Fibroblast of villous mesenchyme (primary cell): Measurements from ENCODE around the gene MACROD2. TPM values are rescaled to one million over a fixed set of nuclear protein-coding genes. Genes with fewer than 3 reads are reported as not detected.

Experiments used
- DNase-seq: peaks from one replicate; pipeline ENCODE4 v3.0.0-alpha.2; 2010; ENCODE audit warnings: low read depth
- H3K4me3 ChIP-seq: 2 replicates; pipeline ENCODE4 v1.5.1; 2011; ENCODE audit warnings: low read depth, mild to moderate bottlenecking, low read length
- CTCF ChIP-seq: IDR thresholded peaks from 2 replicates; pipeline ENCODE4 v1.5.1; 2012; ENCODE audit warnings: low read depth, mild to moderate bottlenecking, low read length; ENCODE audit not compliant: insufficient read depth
- total RNA-seq: library from RNA; depleted of rRNA; stranded (reverse); fragments of >200 nt; gene quantifications from 2 replicates; pipeline ENCODE4 v1.2.3, GENCODE V29; 2012

The MACROD2 gene
- total RNA-seq, 1 donor = 1.7 TPM

GRCh38 chr20:16059841-16060240, 2064.5 kb downstream of the MACROD2 start:
- no peak for DNase-seq
- H3K4me3 ChIP-seq = no peak overlapping the region
- TF ChIP-seq CTCF = no peak

DNA sequence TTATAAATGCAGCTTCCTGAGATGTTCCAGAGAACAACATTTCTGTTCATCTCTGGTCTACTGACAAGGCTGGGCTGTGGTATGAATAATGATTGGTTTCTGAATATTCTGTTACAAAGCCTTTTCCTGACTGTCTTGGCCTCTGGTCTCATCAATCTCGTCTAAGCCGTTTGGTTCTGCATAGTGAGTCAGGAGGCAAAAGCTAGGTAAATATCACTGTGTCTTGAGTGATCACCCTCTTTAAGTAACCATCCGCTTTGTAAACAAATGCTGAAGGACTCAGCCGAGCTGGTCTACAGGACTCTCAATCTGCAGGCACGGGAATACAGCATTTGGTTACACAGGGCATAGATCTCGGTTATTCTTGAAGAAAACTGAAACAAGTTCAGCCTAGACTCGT, 2066.0 kb downstream of the MACROD2 start:
- TF ChIP-seq CTCF = no peak
- no peak for DNase-seq

GRCh38 chr20:16062661-16063581, 2067.6 kb downstream of the MACROD2 start:
- TF ChIP-seq CTCF = no peak
- H3K4me3 ChIP-seq = no peak overlapping the region
- DNase-seq = no peak

More for the DNA sequence above, 2066.0 kb downstream of the MACROD2 start:
- no peak overlapping the region for H3K4me3 ChIP-seq

DNA sequence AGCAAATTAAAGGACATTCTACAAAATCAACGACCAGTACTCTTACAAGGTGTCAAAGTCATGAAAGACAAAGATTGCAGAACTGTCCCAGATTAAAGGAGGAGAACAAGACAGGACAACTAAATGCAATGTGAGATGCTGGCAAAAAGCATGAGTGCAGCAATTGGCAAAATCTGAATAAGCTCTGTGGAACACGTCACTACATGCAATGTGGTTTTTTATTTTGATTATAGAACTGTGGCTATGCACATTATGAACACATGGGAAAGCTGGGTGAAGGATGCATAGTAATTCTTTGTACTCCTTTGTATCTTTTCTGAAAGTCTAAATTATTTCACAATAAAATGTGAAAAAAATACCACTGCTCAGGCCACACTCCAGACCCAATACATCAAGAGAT, 2068.6 kb downstream of the MACROD2 start:
- TF ChIP-seq CTCF = no peak
- no peak overlapping the region for H3K4me3 ChIP-seq
- no peak for DNase-seq

- TF ChIP-seq CTCF = no peak
- DNase-seq = no peak
Observed at GRCh38 chr20:16064989-16065707, 2069.8 kb downstream of the MACROD2 start.

GRCh38 chr20:16066571-16066970, 2071.3 kb downstream of the MACROD2 start:
- no peak overlapping the region for H3K4me3 ChIP-seq
- no peak for TF ChIP-seq CTCF
- no peak for DNase-seq

More at GRCh38 chr20:16064989-16065707, 2069.8 kb downstream of the MACROD2 start:
- H3K4me3 ChIP-seq = no peak overlapping the region
